ENCODE data around the gene NCAM1.

The NCAM1 gene

DNA sequence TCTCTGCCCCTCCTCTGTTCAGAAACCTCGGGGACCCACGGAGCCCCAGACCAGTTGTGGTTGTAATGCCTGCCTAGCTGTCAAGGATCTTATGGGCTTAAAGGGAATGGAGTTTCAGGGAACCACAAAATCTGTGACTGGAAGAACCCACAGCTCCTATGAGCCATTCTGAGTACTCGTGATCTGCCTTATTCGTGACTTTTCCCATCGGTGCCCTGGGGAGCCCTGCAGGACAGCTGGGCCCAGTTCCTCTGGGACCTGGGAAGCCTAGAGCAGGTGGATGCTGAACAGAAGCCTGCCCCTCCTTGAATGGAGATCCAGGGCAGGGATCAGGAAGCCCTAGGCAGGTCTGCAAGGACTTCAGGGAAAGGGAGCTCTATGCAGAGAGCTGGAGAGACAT, 311.1 kb downstream of the NCAM1 start:
- in situ Hi-C loops (cut with HindIII; ENCODE audit: low sequenced_read_pairs), result no loop called here

DNA sequence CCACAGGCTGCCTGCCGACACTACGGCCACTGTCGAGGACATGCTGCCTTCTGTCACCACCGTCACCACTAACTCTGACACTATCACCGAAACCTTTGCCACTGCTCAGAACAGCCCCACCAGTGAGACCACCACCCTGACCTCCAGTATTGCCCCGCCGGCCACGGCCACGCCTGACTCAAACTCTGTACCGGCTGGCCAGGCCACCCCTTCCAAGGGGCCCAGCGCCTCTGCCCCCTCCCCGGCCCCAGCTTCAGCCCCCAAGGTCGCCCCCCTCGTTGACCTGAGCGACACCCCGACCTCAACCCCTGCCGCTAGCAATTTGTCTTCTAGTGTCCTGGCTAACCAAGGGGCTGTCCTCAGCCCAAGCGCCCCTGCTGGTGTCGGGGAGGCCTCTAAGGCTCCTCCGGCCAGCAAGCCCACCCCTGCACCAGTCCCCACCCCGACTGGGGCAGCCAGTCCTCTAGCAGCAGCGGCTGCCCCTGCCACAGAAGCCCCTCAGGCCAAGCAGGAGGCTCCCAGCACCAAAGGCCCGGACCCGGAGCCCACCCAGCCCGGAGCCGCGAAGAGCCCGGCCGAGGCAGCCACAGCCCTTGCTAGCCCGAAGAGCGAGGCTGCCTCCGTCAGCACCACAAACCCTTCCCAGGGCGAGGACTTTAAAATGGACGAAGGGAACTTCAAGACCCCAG, 311.9 kb downstream of the NCAM1 start:
- in situ Hi-C loops (cut with HindIII; ENCODE audit: low sequenced_read_pairs), result no loop called here

DNA sequence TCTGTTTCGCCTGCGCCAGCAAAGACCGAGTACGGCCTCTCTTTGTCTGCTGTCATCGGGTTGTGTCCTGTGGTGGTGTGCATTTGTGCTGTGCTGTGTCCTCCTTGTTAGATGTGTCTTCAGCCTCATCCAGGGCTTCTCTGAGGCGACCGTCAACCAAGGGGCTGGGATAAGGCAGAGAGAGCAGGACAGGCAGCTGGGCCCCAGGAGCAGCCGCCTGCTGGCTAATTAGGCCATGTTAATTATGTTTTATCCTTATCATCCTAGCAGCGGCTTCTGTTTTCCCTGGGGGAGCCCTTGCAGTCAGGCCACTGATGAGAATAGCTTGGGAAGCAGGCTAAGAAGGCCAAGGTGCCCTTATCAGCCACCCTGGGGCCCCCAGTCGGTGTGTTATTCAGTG, 312.5 kb downstream of the NCAM1 start:
- in situ Hi-C loops (cut with HindIII; ENCODE audit: low sequenced_read_pairs), result no loop called here

DNA sequence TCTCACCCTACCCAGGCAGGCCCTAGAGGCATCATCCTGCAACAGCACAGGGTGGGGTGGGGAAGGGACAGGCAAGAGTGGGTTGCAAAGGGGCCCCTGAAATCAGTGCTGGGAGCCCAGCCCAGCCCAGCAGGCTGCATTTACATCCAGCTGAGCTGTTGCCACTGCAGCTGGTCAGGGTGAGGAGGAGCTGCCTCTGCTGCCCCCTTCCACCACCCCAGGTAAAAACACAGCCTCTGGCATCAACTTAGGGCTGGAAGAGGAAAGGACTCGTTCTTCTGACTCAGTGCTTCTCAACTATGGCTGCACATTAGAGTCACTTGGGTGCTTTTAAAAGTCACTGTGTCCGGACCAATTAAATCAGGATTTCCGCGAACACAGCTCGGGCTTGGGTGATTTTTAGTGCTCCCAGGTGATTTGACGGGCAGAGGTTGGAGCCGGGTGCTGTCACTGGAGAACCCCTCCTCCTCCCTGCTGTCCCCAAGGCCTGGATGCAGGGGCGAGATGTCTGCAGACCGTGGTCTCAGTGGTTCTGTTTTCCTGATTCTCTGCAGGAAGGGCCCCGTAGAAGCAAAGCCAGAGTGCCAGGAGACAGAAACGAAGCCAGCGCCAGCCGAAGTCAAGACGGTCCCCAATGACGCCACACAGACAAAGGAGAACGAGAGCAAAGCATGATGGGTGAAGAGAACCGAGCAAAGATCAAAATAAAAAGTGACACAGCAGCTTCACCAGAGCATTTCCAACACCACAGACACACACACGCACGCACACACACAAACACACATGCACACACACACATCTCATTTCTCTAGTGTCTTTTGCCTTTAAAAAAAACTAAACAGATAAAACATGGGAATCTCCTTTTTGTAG, 313.7 kb downstream of the NCAM1 start:
- in situ Hi-C loops (cut with HindIII; ENCODE audit: low sequenced_read_pairs), result no loop called here

DNA sequence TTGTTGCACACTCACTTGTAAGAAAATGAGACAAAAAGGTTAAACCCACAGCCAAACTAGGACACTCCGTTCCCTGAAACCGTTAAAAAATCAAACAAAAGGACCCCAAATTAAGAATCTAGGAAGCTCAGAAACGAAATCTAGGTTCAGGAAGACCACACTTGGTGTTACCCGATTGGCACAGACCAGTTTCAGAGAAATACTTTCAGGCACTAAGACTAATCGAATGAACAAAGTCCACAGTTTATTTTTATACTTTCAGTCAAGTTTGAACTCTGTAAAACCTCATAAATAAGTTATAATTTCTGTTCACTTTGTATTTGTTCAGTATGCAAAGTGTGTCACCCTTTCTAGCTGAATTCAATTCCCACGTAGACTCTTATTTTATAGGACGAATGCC, 314.4 kb downstream of the NCAM1 start:
- in situ Hi-C loops (cut with HindIII; ENCODE audit: low sequenced_read_pairs), result no loop called here

DNA sequence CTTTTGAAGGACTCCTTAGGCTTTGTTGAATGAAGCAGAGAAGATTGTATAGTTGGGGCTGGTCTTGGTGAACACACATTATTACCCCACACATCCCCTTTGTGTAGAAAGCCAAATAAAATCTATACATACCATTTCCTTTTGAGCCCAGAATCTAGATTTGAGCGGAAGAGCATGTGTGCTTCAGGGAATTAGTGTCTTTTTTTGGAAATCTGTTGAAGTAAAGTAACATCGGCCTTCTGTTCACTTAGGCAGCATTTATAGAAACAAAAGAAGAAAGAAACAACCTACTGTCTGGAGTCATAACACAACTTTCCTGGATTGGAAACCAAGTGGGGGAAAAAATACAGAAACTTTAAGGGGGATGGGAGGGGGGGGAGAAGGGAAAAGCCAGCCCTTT, 315.2 kb downstream of the NCAM1 start:
- in situ Hi-C loops (cut with HindIII; ENCODE audit: low sequenced_read_pairs), result no loop called here

DNA sequence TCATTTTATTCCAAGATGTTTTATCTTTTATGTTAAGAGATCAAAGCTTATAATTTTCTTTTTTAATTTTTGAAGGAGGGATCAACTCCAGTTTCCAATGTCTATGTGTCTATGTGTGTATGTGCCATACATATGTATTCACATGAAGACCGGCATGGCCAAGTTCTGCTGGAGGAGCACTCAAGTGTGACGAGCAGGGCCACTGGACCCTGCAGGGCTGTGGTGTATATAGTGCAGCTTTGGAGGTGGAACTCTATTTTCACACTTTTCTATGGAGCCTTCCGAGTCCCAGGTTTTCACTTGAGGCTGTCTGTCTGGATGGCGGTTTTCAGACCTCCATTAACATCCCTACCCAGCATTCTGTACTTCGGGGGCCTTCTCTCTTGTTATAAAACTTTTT, 316.7 kb downstream of the NCAM1 start:
- in situ Hi-C loops (cut with HindIII; ENCODE audit: low sequenced_read_pairs), result no loop called here

DNA sequence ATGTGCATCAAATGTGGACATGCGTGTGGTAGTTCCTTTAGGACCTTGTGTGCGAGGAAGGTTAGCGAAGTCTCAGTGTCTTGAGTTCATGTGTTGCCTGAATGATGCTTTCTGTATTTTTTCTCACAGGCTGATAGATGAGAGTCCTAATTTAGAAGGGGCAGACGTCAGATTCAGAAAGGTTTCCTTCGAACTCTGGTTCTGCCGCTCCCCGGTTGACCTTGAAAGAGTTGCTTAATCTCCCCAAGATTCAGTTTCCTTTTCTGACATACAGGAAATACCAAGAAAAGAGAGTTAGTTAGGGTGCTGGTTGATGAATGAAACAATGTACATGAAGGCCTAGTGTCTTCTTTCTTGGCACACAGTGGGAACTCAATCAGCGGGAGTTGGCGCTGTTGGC, 317.3 kb downstream of the NCAM1 start:
- in situ Hi-C loops (cut with HindIII; ENCODE audit: low sequenced_read_pairs), result no loop called here

DNA sequence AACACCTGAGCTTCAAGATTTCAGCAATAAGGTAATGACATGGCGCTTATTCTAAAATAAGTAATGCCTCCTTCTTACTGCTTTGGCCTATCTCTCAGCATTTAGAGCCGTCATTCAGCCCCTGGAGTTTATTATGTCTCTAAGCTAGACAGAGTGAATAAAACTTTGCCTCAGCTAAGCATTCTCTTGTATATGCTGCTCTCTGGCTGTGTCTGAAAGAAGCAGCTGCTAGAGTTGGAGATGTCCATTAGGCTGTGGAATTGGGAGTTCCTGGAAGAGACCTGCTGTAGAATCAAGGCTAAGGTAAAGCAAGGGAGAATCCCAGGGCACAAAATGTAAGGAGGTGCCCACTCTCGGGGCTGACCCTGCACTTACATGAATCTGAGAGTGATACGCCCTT, 317.7 kb downstream of the NCAM1 start:
- in situ Hi-C loops (cut with HindIII; ENCODE audit: low sequenced_read_pairs), result no loop called here

DNA sequence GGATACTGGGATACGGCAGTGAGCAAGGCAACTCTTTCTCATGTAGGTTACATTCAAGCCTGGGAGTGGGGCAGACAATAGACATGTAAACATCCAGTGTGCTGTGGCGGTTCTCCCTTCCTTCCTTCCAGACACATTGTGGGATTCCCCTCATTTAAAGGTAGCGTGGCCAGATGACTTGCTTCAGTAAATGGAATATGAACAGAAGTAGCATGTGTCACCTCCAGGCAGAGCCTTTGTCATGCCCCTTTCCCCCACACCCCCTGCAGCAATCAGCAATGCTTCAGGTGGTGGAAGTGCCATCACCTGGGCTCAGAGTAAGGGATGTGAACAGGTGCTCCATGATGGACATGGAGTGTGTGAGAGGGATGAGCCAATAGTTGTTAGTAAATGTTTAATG, 318.4 kb downstream of the NCAM1 start:
- in situ Hi-C loops (cut with HindIII; ENCODE audit: low sequenced_read_pairs), result no loop called here

DNA sequence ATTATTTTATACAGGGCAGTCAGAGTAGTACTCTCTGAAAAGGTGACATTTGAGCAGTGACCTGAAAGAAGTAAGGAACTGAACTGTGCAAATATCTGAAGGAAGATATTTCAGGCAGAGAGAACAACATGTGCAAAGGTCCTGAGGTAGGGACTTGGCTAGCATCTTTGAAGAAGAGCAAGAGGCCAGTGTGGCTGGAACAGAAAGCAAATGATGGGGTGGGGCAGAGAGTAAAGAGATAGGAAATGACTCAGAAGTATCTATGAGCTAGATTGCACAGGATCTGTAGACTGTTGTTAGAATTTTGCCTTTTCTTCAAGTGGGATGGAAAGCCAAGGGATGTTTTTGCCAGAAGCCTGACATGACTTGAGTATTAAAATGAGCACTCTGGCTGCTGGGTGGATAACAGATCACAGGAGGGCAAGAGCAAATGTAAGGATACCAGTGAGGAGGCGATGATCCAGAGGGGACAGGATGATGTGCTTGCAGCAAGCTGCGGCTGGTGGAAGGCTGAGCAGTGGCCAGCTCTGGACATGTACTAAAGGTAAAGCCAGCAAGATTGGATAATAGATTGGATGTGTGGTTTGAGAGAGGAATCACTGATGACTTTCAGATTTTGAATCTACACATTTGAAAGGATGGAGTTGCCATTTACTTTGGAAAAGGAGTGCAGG, 320.0 kb downstream of the NCAM1 start:
- in situ Hi-C loops (cut with HindIII; ENCODE audit: low sequenced_read_pairs), result no loop called here

DNA sequence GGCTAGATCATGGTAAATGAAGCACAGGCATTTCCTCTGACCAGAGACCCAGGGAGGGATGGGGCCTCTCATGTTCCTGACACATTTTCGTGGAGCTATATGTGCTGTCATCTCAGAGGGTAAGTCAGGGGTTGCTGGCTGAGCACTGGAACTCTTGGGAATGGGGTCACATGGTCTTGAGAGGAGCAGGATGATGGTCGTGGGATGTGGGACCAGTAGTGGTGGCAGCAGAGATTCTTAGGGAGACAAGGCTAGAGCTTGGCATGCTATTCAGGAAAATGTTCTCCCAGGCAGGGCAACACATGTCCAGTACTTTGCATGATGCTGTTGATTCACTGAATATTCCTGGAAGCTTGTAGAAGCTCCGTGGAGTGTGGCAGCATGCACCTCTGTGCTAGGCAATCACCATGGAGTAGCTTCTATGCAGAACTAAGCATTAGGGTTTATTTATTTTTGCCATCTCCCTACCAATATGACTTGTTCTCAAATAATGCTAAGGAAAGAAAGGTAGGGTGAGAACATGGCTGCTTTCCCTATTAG, 321.7 kb downstream of the NCAM1 start:
- in situ Hi-C loops (cut with HindIII; ENCODE audit: low sequenced_read_pairs), result no loop called here

DNA sequence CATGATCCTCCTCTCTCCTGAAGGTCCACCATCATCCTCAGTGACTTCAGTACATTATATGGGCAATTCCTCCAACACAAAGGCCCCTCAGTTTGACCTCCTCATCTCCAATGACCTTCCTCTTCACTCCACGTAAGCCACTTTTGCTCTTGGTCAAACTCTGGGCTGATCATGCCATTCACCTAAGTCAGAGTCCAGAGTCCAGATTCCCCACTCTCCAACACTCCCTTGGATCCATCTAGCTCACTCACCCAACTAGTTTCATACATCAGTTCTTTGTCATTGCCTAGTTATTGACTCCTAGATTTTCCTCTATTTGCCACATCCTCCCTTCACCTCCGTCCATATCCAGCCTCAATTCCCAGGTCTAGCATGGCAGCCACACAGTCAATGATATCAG, 322.7 kb downstream of the NCAM1 start:
- in situ Hi-C loops (cut with HindIII; ENCODE audit: low sequenced_read_pairs), result no loop called here

DNA sequence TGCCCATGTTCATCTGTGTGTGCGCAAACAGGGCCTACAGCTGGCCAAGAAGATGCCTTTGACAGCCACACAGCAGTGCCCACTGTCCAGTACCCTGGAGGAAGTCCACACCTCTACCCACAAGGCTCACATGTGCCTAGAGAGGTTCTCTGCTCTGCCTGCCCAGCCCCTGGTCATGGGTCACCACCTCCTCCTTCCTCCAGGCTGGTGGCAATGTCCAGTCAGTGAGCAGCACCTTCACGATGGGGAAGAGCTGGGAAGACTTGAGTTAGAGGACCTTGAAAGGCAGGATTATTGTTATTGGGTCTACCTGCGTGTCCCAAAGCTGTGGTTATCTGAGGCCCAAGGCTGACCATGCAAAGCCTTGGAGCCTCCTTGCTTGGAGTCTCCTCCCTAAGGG, 324.8 kb downstream of the NCAM1 start:
- in situ Hi-C loops (cut with HindIII; ENCODE audit: low sequenced_read_pairs), result no loop called here

DNA sequence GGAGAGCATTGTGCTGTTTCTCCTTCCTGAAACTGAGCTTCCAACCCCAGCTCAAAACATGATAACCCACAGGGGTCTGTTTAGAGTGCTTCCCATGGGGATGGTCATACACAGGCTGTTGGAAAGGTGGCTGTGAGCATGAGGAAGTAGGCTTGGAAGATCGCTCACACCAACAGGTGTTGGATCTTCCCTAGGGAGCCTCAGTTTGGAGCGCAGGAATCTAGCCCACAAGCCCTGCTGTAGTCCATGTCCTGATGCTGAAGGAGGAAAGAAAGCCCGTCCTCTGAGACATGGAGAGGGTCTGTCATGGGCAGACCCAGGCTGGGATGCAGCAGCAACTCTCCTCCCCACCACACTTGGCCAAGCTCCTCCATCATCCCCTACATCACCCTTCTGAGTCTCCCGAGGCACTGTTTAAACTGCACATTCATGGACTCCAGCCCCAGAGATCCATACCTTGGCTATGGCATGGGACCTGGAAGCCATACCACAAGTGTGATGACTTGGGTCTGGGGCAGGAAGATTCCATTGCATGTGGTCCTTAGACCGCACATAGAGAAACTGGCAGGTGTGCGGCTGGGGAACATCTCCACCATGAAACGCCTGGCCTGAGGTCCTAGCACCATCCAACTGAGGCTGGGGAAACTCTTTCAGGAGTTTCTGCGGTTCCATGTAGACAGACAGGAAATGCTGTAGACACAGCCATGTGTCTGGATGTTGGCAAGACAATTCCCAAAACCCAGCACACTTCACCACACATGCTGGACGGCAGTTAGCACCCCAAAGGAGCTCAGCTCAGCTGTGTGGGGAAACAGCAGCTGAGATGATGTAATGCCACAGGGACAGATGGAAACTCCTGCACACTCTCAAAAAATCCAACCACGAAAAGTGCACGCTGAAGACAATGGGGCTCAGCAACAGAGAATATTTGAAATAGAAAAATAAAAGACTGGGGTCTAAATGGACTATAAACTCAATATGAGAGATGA, 325.6 kb downstream of the NCAM1 start:
- in situ Hi-C loops (cut with HindIII; ENCODE audit: low sequenced_read_pairs), result no loop called here

DNA sequence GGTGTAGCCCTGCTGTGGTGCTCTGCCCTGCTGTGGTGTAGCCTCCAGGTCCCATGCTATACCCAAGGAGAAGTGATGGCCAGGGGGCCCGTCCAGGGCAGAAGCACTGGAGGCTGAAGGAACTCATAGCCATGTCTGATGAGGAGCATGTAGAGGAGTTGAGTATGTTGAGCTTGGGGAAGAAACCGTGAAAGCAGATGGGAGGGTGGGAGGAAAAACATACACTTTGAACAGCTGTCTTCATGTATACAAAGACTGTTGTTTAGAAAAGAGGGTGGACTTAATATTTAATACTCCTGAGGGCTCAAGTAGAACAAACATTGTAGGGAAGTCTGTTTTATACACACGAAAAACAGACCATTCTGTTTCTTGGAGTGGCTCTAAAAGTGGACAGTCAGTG, 326.6 kb downstream of the NCAM1 start:
- in situ Hi-C loops (cut with HindIII; ENCODE audit: low sequenced_read_pairs), result no loop called here

DNA sequence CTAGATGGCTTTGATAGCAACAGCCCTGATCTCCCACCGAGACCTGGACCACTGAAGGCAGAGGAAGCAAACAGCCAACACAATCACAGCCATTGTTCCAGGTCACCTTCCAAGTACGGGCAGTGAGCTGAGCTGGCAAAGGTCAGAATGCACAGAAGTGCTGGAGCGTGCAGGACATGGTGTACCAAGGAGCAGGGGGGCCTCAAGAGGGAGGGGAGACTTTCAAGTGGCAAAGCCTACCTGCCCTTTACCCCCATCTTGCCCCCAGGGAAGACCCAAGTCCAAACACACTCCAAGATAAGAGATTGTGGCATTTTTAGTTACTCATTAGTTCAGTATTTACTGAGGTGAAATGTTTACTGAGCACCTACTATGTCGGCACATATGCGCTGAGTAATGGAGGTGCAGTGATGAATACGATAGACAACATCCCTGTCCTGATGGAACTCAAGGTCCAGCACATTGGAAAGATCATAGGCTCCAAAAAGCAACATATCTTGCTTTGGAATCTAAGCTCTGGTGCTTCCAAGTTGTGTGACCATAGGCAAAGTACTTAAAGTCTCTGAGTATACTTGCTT, 327.2 kb downstream of the NCAM1 start:
- in situ Hi-C loops (cut with HindIII; ENCODE audit: low sequenced_read_pairs), result no loop called here

DNA sequence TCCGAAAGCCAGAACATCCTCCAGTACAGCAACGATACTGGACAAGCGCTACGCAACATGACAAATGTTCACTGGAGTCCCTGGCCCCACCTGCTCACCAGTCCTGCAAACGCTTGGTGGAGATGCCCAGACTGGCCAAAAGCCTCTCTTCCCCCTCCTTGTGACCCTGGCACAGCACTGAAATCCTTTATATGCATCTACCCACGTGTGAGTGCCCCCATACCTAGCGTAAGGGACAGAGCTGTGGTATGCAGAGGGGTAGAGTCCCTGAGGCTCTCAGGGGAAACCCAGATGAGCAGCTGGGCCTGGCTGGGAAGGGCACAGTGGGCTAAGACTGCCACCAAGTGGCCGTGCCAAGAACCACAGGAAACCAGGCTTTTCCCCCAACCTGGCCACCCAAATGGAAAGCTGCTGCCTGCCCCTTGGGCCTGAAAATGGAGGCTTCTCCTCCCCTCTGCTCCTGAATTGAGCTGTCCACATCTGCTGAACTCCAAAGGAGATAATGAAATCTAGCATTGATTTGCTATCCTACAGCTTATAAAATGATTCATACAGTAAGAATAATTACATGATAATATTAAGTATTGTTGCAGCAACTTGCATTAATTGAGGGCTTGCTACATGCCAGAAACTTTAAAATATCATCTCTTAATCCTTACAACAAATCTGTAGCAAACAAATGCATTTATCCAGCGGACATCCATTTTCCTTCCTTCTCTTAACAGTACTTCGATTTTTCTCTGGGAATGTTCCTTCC, 328.4 kb downstream of the NCAM1 start:
- in situ Hi-C loops (cut with HindIII; ENCODE audit: low sequenced_read_pairs), result no loop called here

DNA sequence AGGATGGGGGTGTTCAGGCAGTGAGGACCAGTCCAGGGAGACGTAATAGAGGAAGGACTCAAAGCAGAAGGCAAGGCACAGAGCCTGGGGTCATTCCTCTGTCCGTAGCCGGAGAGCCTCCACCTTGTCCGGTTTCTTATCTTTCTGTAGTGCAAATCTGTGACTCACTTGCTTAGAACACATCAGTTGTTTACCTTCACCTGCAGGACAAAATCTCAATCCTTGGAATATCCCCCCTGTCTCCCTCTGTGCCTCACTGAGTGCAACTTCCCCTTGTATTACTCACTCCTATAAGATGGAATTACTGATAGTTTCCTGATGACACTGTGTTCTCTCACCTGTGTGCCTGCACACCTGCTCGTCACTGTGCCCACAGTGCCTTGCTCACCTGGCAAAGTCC, 332.7 kb downstream of the NCAM1 start:
- in situ Hi-C loops (cut with HindIII; ENCODE audit: low sequenced_read_pairs), result no loop called here

Measured in endothelial cell of hepatic sinusoid (primary cell).